HCT116 (cell line): ENCODE results near the gene BRINP1.

ENCODE experiments used
- CBX3 ChIP-seq: IDR thresholded peaks from 2 replicates; pipeline ENCODE4 v1.6.1; 2012; ENCODE audit warnings: low read depth
- CEBPB ChIP-seq: IDR thresholded peaks from 2 replicates; pipeline ENCODE4 v1.6.1; 2012; ENCODE audit warnings: low read depth
- EGR1 ChIP-seq: IDR thresholded peaks from 2 replicates; pipeline ENCODE4 v1.6.1; 2012; ENCODE audit warnings: low read depth
- ELF1 ChIP-seq: IDR thresholded peaks from 2 replicates; pipeline ENCODE4 v1.6.1; 2012; ENCODE audit warnings: low read depth, borderline replicate concordance
- EZH2phosphoT487 ChIP-seq: fragments of 200-600 bp; IDR thresholded peaks from 2 replicates; pipeline ENCODE4 v1.6.1; 2018; ENCODE audit warnings: antibody characterized with exemption, borderline replicate concordance
- POLR2AphosphoS5 ChIP-seq: IDR thresholded peaks from 2 replicates; pipeline ENCODE4 v1.6.1; 2011; ENCODE audit warnings: mild to moderate bottlenecking, low read depth, low read length, moderate library complexity
- RAD21 ChIP-seq: IDR thresholded peaks from 2 replicates; pipeline ENCODE4 v1.6.1; 2012; ENCODE audit warnings: low read depth, mild to moderate bottlenecking
- SIN3A ChIP-seq: IDR thresholded peaks from 2 replicates; pipeline ENCODE4 v1.6.1; 2012; ENCODE audit warnings: low read depth
- SP1 ChIP-seq: IDR thresholded peaks from 2 replicates; pipeline ENCODE4 v1.6.1; 2012; ENCODE audit warnings: low read depth
- TCF7L2 ChIP-seq: IDR thresholded peaks from 2 replicates; pipeline ENCODE4 v1.7.0; 2011; ENCODE audit warnings: borderline replicate concordance, inconsistent platforms; ENCODE audit not compliant: insufficient read depth, insufficient read length; ENCODE audit errors: extremely low read depth
- ZNF274 ChIP-seq: fragments of 200-500 bp; sonication (Bioruptor generic); IDR thresholded peaks from 2 replicates; pipeline ENCODE4 v1.6.1; 2014; ENCODE audit warnings: mild to moderate bottlenecking, low read depth, low read length, inconsistent platforms
- TF ChIP-seq, protein P1 (sequence below), 3 experiments: fragments of 200-600 bp in 1 of 3; sonication (generic) in 1 of 3; IDR thresholded peaks in 2 of 3; conservative IDR thresholded peaks in 1 of 3; 2 replicates each; pipeline ENCODE4 v1.5.1; 2012 to 2017; ENCODE audit warnings: low read depth in 2 of 3, low read length in 2 of 3, antibody characterized with exemption in 1 of 3, borderline replicate concordance in 1 of 3, control low read depth in 1 of 3, mild to moderate bottlenecking in 1 of 3, mixed read lengths in 1 of 3, mixed run types in 1 of 3, moderate library complexity in 1 of 3; ENCODE audit not compliant: insufficient read depth in 1 of 3
- TF ChIP-seq, protein P2 (sequence below): IDR thresholded peaks from 2 replicates; pipeline ENCODE4 v1.6.1; 2012
- TF ChIP-seq, protein P3 (sequence below): IDR thresholded peaks from 2 replicates; pipeline ENCODE4 v1.6.1; 2012; ENCODE audit warnings: low read depth

DNA sequence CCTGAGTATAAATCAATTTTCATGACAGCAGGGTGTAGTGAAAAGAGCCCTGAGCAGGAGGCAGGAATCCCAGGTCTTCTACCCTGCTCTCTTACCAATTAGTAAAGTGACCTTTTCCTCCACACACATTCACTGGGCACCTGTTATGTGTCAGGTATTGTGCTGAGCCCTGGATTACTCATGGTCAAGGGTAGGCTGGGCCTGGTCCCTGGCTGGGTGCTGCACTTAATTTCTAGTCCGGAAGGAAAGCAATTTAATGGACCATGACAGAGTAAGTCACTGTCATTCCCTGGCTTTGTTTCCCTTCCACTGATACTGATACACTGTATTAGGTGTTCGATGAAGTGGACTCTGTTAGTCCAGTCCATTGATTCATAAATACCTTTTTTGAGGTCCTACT lies 29.1 kb upstream of the BRINP1 start:
- TF ChIP-seq, protein P1, sequence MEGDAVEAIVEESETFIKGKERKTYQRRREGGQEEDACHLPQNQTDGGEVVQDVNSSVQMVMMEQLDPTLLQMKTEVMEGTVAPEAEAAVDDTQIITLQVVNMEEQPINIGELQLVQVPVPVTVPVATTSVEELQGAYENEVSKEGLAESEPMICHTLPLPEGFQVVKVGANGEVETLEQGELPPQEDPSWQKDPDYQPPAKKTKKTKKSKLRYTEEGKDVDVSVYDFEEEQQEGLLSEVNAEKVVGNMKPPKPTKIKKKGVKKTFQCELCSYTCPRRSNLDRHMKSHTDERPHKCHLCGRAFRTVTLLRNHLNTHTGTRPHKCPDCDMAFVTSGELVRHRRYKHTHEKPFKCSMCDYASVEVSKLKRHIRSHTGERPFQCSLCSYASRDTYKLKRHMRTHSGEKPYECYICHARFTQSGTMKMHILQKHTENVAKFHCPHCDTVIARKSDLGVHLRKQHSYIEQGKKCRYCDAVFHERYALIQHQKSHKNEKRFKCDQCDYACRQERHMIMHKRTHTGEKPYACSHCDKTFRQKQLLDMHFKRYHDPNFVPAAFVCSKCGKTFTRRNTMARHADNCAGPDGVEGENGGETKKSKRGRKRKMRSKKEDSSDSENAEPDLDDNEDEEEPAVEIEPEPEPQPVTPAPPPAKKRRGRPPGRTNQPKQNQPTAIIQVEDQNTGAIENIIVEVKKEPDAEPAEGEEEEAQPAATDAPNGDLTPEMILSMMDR (IDR thresholded peaks at IDR 0.05 in 2 of 3, conservative IDR thresholded peaks at IDR 0.05 in 1 of 3; ENCODE audit: borderline replicate concordance in 1 of 3, insufficient read depth in 1 of 3, low read depth in 2 of 3, low read length in 2 of 3), result no peak
- TF ChIP-seq EZH2phosphoT487 (no peak), EGR1 (no peak), TCF7L2 (no peak), CBX3 (no peak), POLR2AphosphoS5 (no peak), CEBPB (no peak), ELF1 (no peak), ZNF274 (no peak), RAD21 (no peak), SIN3A (no peak), SP1 (no peak)
- TF ChIP-seq, protein P2, sequence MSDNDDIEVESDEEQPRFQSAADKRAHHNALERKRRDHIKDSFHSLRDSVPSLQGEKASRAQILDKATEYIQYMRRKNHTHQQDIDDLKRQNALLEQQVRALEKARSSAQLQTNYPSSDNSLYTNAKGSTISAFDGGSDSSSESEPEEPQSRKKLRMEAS, result no peak
- TF ChIP-seq, protein P3, sequence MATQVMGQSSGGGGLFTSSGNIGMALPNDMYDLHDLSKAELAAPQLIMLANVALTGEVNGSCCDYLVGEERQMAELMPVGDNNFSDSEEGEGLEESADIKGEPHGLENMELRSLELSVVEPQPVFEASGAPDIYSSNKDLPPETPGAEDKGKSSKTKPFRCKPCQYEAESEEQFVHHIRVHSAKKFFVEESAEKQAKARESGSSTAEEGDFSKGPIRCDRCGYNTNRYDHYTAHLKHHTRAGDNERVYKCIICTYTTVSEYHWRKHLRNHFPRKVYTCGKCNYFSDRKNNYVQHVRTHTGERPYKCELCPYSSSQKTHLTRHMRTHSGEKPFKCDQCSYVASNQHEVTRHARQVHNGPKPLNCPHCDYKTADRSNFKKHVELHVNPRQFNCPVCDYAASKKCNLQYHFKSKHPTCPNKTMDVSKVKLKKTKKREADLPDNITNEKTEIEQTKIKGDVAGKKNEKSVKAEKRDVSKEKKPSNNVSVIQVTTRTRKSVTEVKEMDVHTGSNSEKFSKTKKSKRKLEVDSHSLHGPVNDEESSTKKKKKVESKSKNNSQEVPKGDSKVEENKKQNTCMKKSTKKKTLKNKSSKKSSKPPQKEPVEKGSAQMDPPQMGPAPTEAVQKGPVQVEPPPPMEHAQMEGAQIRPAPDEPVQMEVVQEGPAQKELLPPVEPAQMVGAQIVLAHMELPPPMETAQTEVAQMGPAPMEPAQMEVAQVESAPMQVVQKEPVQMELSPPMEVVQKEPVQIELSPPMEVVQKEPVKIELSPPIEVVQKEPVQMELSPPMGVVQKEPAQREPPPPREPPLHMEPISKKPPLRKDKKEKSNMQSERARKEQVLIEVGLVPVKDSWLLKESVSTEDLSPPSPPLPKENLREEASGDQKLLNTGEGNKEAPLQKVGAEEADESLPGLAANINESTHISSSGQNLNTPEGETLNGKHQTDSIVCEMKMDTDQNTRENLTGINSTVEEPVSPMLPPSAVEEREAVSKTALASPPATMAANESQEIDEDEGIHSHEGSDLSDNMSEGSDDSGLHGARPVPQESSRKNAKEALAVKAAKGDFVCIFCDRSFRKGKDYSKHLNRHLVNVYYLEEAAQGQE, result no peak
